GM06990 (cell line): ENCODE measurements around the gene U2AF1L4.

ENCODE experiments used
- DNase-seq: peaks from one replicate; pipeline ENCODE4 v3.0.0-alpha.2; 2011; ENCODE audit not compliant: insufficient read length; ENCODE audit errors: extremely low read depth
- H3K27me3 ChIP-seq: replicated peaks from 2 replicates; pipeline ENCODE4 v1.6.0; 2011; ENCODE audit warnings: low read length; ENCODE audit not compliant: control insufficient read depth, insufficient read depth
- H3K36me3 ChIP-seq: 2 replicates; pipeline ENCODE4 v1.5.1; 2011; ENCODE audit warnings: low read length; ENCODE audit not compliant: control insufficient read depth, insufficient read depth
- H3K4me3 ChIP-seq: replicated peaks from 2 replicates; pipeline ENCODE4 v1.5.1; 2011; ENCODE audit warnings: low read depth, mild to moderate bottlenecking, control low read depth, low read length
- TF ChIP-seq, protein P1 (sequence below): IDR thresholded peaks from 2 replicates; pipeline ENCODE4 v1.5.1; 2011; ENCODE audit warnings: low read length, control low read depth, mild to moderate bottlenecking, inconsistent platforms; ENCODE audit not compliant: insufficient read depth, poor library complexity, severe bottlenecking

Gene U2AF1L4

DNA sequence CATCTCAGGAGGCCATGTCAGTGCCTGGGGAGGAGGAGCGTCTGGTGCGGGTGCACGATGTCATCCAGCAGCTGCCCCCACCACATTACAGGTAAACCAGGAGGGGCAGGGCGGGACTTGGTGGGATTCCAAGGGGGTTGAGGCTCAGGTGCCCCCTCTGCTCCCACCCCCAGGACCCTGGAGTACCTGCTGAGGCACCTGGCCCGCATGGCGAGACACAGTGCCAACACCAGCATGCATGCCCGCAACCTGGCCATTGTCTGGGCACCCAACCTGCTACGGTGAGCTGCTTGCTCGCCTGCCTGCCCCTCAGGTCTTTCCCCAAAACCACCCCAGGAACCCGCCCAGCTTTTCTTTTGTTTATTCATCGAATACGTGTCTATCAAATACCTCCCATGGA, 37.4 kb upstream of the U2AF1L4 start:
- Histone ChIP-seq H3K4me3 (no peak overlapping the region), H3K36me3 (no peaks in the 10 kb centered on the region; the same call in 1 of the 2 replicates), H3K27me3 (no peaks in the 10 kb centered on the region)
- TF ChIP-seq, protein P1, sequence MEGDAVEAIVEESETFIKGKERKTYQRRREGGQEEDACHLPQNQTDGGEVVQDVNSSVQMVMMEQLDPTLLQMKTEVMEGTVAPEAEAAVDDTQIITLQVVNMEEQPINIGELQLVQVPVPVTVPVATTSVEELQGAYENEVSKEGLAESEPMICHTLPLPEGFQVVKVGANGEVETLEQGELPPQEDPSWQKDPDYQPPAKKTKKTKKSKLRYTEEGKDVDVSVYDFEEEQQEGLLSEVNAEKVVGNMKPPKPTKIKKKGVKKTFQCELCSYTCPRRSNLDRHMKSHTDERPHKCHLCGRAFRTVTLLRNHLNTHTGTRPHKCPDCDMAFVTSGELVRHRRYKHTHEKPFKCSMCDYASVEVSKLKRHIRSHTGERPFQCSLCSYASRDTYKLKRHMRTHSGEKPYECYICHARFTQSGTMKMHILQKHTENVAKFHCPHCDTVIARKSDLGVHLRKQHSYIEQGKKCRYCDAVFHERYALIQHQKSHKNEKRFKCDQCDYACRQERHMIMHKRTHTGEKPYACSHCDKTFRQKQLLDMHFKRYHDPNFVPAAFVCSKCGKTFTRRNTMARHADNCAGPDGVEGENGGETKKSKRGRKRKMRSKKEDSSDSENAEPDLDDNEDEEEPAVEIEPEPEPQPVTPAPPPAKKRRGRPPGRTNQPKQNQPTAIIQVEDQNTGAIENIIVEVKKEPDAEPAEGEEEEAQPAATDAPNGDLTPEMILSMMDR: no peak
- no peak for DNase-seq

DNA sequence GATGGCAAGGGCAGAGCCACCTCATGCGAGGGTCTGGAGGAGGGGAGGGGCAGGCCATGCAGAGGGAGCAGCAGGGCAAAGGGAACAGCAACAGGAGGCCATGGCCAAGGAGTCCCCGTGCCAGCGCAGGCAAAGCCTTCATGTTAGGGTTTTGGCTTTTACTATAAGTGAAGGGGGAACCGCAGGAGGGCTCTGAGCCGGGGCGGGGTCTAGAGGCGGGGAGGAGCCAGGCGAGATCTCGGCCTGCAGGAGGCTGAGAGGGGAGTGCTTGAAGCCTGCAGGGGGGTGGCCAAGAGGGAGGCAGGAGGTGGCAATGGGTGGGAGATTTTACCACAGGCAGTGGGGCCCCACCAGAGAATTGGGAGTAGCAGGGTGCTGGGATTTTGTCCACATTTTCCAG, 36.4 kb upstream of the U2AF1L4 start:
- DNase-seq: no peak
- H3K4me3 ChIP-seq: no peak overlapping the region
- no peaks in the 10 kb centered on the region for H3K27me3 ChIP-seq
- H3K36me3 ChIP-seq: no peaks in the 10 kb centered on the region; the same call in 1 of the 2 replicates
- TF ChIP-seq, protein P1: no peak

DNA sequence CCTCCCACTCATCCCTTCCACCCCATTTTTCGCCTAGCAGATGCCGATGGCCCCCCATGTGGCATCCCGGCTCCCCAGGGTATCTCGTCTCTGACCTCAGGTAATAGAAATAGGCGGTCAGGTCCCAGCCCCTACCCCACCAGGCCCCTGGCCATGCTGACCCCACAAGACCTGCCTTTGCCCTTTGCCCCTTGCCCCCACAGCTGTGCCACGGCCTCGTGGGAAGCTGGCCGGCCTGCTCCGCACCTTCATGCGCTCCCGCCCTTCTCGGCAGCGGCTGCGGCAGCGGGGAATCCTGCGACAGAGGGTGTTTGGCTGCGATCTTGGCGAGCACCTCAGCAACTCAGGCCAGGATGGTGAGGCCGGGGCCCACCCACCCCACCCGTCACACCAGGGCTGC, 35.5 kb upstream of the U2AF1L4 start:
- DNase-seq: no peak
- Histone ChIP-seq H3K27me3 (no peaks in the 10 kb centered on the region), H3K4me3 (no peak overlapping the region), H3K36me3 (no peaks in the 10 kb centered on the region; the same call in 1 of the 2 replicates)
- TF ChIP-seq, protein P1: no peak

DNA sequence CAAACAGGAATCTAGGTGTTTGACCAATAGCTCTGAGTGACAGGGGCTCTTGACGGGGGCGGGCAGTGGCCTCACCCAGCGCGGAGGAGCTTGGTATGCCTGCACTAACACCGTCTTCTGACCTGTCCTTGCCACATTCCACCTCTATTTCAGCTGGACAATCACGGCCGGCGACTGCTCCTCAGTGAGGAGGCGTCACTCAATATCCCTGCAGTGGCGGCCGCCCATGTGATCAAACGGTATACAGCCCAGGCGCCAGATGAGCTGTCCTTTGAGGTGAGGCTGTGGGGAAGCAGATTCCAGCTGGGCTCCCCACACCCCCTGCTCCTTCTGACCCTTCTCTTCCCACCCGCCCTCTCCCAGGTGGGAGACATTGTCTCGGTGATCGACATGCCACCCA, 34.8 kb upstream of the U2AF1L4 start:
- no peaks in the 10 kb centered on the region for H3K27me3 ChIP-seq
- H3K36me3 ChIP-seq: no peaks in the 10 kb centered on the region; the same call in 1 of the 2 replicates
- TF ChIP-seq, protein P1: no peak
- no peak overlapping the region for H3K4me3 ChIP-seq
- no peak for DNase-seq

DNA sequence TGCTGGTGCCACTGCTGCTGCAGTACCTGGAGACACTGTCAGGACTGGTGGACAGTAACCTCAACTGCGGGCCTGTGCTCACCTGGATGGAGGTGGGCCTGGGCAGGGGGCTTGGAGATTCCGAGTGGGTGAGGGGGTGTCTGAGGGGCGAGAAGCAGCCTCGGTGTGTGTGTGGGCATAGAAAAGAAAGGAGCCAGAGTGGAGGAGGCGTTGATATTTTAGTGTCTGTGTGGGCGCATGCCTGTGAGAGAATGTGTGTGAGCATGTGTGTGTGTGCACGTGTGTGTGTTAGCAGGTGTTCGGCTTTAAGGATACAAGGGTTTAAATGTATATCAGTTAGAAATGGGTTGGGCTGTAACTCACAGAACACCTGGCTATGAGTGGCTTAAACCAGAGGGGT, 33.8 kb upstream of the U2AF1L4 start:
- no peak overlapping the region for H3K4me3 ChIP-seq
- H3K36me3 ChIP-seq: no peaks in the 10 kb centered on the region; the same call in 1 of the 2 replicates
- H3K27me3 ChIP-seq: no peaks in the 10 kb centered on the region
- no peak for DNase-seq
- TF ChIP-seq, protein P1: no peak

DNA sequence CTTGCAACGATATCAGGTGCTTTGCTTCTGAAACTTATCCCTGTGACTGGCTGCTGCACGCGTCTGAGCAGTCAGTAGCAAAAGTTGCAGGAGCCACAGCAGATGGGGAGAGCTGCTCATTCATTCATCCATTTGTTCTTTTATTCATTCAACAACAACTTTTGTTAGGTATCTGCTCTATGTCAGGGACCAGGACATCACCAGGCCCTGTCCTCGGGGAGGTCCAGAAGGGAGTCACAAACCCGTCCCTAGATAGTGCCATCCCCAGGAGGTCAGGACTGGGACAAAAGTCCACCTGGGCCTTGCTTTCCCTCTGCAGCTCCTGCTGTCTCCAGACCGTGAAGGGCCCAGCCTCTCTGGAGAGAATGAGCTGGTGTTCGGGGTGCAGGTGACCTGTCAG, 32.7 kb upstream of the U2AF1L4 start:
- TF ChIP-seq, protein P1: no peak
- H3K36me3 ChIP-seq: no peaks in the 10 kb centered on the region; the same call in 1 of the 2 replicates
- DNase-seq: no peak
- no peaks in the 10 kb centered on the region for H3K27me3 ChIP-seq
- H3K4me3 ChIP-seq: no peak overlapping the region
